PFSK-1 (cell line): ENCODE measurements around the gene CHMP1B.

Experiments
- FOXP2 ChIP-seq: optimal IDR thresholded peaks from 2 replicates; pipeline ENCODE3; 2011; ENCODE audit warnings: borderline replicate concordance, control low read depth, inconsistent platforms; ENCODE audit not compliant: insufficient read depth; ENCODE audit errors: extremely low read length, extremely low read depth
- POLR2AphosphoS5 ChIP-seq: IDR thresholded peaks from 2 replicates; pipeline ENCODE4 v1.6.1; 2012; ENCODE audit warnings: low read depth, mild to moderate bottlenecking, control low read depth, low read length, moderate library complexity
- REST ChIP-seq, 2 experiments: IDR thresholded peaks; 2 replicates each; pipeline versions ENCODE4 v1.6.1 to v1.8.0; 2011 to 2012; ENCODE audit warnings: low read depth in 2 of 2, low read length in 2 of 2, control low read depth in 1 of 2, inconsistent platforms in 1 of 2, mild to moderate bottlenecking in 1 of 2, moderate library complexity in 1 of 2; ENCODE audit not compliant: insufficient read depth in 1 of 2
- SIN3A ChIP-seq: IDR thresholded peaks from 2 replicates; pipeline ENCODE4 v1.6.1; 2012; ENCODE audit warnings: mild to moderate bottlenecking, low read length, moderate library complexity, borderline replicate concordance; ENCODE audit not compliant: insufficient read depth
- TAF1 ChIP-seq: IDR thresholded peaks from 2 replicates; pipeline ENCODE4 v1.6.1; 2012; ENCODE audit warnings: low read length, control low read depth, borderline replicate concordance; ENCODE audit not compliant: insufficient read depth

GRCh38 chr18:11897781-11898180, 46.6 kb downstream of the CHMP1B start:
- no peak for TF ChIP-seq REST (IDR thresholded peaks at IDR 0.05; ENCODE audit: insufficient read depth in 1 of 2, low read depth in 2 of 2, low read length in 2 of 2)
- no peak for TF ChIP-seq SIN3A
- TF ChIP-seq POLR2AphosphoS5: no peak
- TF ChIP-seq TAF1: no peak
- no peak for TF ChIP-seq FOXP2
